Sigmoid colon (tissue), 4 donors: Measurements from ENCODE around the gene PGS1.

Experiments used
- POLR2A ChIP-seq, 2 donors: fragments of 450-650 bp; IDR thresholded peaks; one replicate each; pipeline ENCODE4 v1.6.1; 2016; ENCODE audit warnings: antibody characterized with exemption in 2 of 2, mild to moderate bottlenecking in 2 of 2, moderate library complexity in 2 of 2
- POLR2AphosphoS5 ChIP-seq, 4 donors: sonication (generic); formaldehyde crosslinking; IDR thresholded peaks; one replicate each; pipeline ENCODE4 v1.6.1; 2017; ENCODE audit warnings: antibody characterized with exemption in 4 of 4
- TF ChIP-seq, protein P1 (sequence below), 4 experiments: fragments of 450-650 bp in 3 of 4; fragments of 200-600 bp in 1 of 4; IDR thresholded peaks; one replicate each; pipeline ENCODE4 v1.5.1; 2016 to 2019; ENCODE audit warnings: antibody characterized with exemption in 4 of 4, mild to moderate bottlenecking in 3 of 4, moderate library complexity in 2 of 4

DNA sequence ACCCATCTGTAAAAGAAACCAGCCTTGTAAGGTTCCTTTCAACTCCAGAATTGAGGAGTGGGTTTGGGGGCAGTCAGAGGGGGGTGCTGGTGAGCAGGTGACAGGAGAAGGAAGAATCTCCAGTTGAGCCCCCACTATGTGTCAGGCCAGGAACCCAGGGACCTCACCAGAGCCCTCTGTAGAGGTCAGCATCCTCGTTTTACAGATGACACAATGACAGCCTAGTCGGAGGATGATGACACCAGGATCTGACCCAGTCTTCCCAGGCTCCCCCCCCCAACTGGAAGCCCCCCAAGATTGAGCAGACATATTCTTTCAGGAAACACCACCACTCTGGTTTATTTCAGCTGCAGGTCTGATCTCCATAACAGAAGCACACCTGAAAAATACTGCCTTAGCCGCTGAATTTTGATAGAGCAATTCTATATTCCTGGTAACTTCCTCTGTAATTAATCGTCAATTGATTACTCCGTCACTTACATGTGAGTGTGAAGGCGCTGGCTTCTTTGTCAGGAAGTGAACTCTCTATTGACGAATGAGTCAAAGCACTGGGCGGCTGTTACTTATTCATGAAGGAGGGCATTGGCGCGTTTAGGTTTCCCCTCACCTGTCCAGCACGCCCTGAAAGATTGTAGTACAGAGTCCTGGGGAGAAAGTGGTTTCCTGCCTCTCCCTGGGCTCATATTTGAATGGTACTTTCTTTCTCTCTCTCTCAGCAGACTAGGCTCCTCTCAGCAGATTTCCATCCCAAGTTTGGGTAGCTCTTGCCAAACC is 39.8 kb upstream of the PGS1 start:
- TF ChIP-seq, protein P1, sequence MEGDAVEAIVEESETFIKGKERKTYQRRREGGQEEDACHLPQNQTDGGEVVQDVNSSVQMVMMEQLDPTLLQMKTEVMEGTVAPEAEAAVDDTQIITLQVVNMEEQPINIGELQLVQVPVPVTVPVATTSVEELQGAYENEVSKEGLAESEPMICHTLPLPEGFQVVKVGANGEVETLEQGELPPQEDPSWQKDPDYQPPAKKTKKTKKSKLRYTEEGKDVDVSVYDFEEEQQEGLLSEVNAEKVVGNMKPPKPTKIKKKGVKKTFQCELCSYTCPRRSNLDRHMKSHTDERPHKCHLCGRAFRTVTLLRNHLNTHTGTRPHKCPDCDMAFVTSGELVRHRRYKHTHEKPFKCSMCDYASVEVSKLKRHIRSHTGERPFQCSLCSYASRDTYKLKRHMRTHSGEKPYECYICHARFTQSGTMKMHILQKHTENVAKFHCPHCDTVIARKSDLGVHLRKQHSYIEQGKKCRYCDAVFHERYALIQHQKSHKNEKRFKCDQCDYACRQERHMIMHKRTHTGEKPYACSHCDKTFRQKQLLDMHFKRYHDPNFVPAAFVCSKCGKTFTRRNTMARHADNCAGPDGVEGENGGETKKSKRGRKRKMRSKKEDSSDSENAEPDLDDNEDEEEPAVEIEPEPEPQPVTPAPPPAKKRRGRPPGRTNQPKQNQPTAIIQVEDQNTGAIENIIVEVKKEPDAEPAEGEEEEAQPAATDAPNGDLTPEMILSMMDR (IDR thresholded peaks at IDR 0.05) = no peak
- TF ChIP-seq POLR2AphosphoS5 (IDR thresholded peaks at IDR 0.05) = no peak
- TF ChIP-seq POLR2A (IDR thresholded peaks at IDR 0.05) = no peak
